Kasumi-1 (cell line): Measurements from ENCODE around the gene KRTAP4-4.

Experiments
- DNase-seq, 2 experiments: peaks; one replicate each; lab custom pipeline; 2025; lab: John Stamatoyannopoulos, UW

The KRTAP4-4 gene

GRCh38 chr17:41111151-41111885 is 49.2 kb downstream of the KRTAP4-4 start:
- no peak for DNase-seq
